GM12878 (cell line): ENCODE data around the gene GPSM1.

Experiments used
- ASH2L ChIP-seq: fragments of 300-600, 200-600 bp; sonication (generic); IDR thresholded peaks from 2 replicates; pipeline ENCODE4 v1.6.1; 2017; ENCODE audit warnings: low read depth, mild to moderate bottlenecking, borderline replicate concordance
- FOXK2 ChIP-seq: fragments of 450-650 bp; IDR thresholded peaks from 2 replicates; pipeline ENCODE4 v1.6.1; 2017; ENCODE audit warnings: mild to moderate bottlenecking, moderate library complexity
- KAT2A ChIP-seq: conservative IDR thresholded peaks from 2 replicates; pipeline ENCODE4 v1.6.1; 2011; ENCODE audit warnings: low read depth, low read length; ENCODE audit not compliant: control insufficient read depth
- POLR2A ChIP-seq: IDR thresholded peaks from 2 replicates; pipeline ENCODE4 v1.6.1; 2011; ENCODE audit warnings: low read depth, mild to moderate bottlenecking, low read length
- RAD21 ChIP-seq: IDR thresholded peaks from 2 replicates; pipeline ENCODE4 v1.6.1; 2011; ENCODE audit warnings: mild to moderate bottlenecking, low read depth, low read length, moderate library complexity; ENCODE audit not compliant: insufficient read depth
- RFX5 ChIP-seq: IDR thresholded peaks from 2 replicates; pipeline ENCODE4 v1.6.1; 2011; ENCODE audit warnings: low read depth, low read length, improper control_type of control experiment
- SIN3A ChIP-seq: IDR thresholded peaks from 2 replicates; pipeline ENCODE4 v1.6.1; 2012; ENCODE audit warnings: low read depth, low read length, improper control_type of control experiment
- SUPT20H ChIP-seq: IDR thresholded peaks from 2 replicates; pipeline ENCODE4 v1.6.1; 2011; ENCODE audit warnings: low read depth, mild to moderate bottlenecking, low read length, moderate library complexity, borderline replicate concordance; ENCODE audit not compliant: control insufficient read depth
- TAF1 ChIP-seq: IDR thresholded peaks from 2 replicates; pipeline ENCODE4 v1.6.1; 2011; ENCODE audit warnings: mild to moderate bottlenecking, low read depth, low read length, borderline replicate concordance
- TF ChIP-seq, protein P1 (sequence below), 3 experiments: IDR thresholded peaks in 2 of 3; conservative IDR thresholded peaks in 1 of 3; 2 replicates each; pipeline ENCODE4 v1.5.1; 2011; ENCODE audit warnings: low read depth in 3 of 3, low read length in 3 of 3, mild to moderate bottlenecking in 3 of 3, control low read depth in 2 of 3, moderate library complexity in 2 of 3, inconsistent platforms in 1 of 3, mixed read lengths in 1 of 3; ENCODE audit not compliant: control insufficient read depth in 2 of 3, insufficient read depth in 1 of 3; ENCODE audit errors: extremely low read depth in 1 of 3

DNA sequence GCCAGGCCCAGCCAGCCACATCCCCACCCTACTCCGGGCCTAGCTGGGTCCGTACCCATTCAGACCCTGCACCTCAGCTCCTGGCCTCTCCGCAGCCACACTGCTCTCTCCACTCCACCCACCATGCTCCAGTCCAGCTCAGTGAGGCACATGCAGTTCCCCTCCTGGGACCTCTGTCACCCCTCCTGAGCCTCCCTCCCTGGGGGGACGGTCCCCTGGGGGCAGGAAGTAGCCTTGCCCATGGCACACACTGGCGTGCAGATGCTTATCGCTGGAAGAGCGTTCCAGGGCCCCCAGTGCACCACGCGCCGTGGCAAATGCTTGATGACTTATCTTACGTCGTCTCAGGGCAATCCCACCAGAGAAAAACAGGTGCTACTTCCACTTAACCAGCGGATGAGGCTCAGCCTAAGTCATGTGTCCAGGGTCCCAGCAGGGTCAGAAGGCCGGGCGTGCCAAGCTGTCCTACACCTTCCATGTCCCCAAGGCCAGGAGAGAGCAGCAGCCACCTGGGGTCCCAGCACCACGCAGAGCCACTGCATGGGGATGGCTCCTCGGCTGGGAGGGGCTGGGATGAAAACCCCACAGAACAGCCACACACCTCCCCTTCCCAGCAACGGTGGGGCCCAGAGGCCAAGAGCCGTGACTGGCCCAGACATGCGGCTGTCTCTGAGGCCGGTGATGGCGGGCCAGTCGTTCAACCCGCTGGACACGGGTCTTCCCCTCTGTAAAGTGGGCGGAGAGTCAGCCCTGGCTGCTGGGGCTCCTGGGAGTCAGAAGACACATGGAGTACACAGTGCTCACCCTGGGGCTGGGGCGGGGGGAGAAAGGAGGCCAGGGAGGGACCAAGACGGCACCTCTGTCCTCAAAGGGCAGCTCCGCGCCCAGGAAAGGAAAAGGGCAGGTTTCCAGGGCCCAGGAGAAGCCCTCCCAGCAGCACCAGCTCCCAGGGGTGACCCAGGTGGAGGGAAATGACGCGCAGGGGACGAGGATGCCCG lies 20.8 kb upstream of the GPSM1 start:
- TF ChIP-seq, protein P1, sequence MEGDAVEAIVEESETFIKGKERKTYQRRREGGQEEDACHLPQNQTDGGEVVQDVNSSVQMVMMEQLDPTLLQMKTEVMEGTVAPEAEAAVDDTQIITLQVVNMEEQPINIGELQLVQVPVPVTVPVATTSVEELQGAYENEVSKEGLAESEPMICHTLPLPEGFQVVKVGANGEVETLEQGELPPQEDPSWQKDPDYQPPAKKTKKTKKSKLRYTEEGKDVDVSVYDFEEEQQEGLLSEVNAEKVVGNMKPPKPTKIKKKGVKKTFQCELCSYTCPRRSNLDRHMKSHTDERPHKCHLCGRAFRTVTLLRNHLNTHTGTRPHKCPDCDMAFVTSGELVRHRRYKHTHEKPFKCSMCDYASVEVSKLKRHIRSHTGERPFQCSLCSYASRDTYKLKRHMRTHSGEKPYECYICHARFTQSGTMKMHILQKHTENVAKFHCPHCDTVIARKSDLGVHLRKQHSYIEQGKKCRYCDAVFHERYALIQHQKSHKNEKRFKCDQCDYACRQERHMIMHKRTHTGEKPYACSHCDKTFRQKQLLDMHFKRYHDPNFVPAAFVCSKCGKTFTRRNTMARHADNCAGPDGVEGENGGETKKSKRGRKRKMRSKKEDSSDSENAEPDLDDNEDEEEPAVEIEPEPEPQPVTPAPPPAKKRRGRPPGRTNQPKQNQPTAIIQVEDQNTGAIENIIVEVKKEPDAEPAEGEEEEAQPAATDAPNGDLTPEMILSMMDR (IDR thresholded peaks at IDR 0.05 in 2 of 3, conservative IDR thresholded peaks at IDR 0.05 in 1 of 3; ENCODE audit: control insufficient read depth in 2 of 3, extremely low read depth in 1 of 3, insufficient read depth in 1 of 3, low read depth in 3 of 3, low read length in 3 of 3): no peak
- TF ChIP-seq SIN3A (no peak), ASH2L (no peak), RAD21 (no peak), KAT2A (no peak), FOXK2 (no peak), RFX5 (no peak), SUPT20H (no peak), POLR2A (no peak), TAF1 (no peak)
